ENCODE data around the gene MRPS26. TPM values are rescaled to one million over a fixed set of nuclear protein-coding genes. Genes with fewer than 3 reads are reported as not detected.

The MRPS26 gene
- total RNA-seq, 2 donors from 2014 or later: 28.0 to 29.0 TPM

- 6 to 30% methylated on average over 13 to 72 of the region's 81 CpGs for WGBS, 2 donors
- H3K9me3 ChIP-seq: no peaks in the 10 kb centered on the region
- peaks cover 0 to 11% of the 10 kb centered on the region in 2 donors for H3K27me3 ChIP-seq
- no peak for ATAC-seq
- H3K4me1 ChIP-seq: peaks cover 9% of the 10 kb centered on the region
- H3K4me3 ChIP-seq: no peak overlapping the region
- no peak for TF ChIP-seq CTCF (IDR thresholded peaks at IDR 0.05)
- TF ChIP-seq POLR2A (IDR thresholded peaks at IDR 0.05): no peak
- no peak for DNase-seq
- no peaks in the 10 kb centered on the region for H3K36me3 ChIP-seq (replicated peaks in 1 of 2; ENCODE audit: insufficient read depth in 1 of 2, low read depth in 2 of 2)
- H3K27ac ChIP-seq: no peak overlapping the region
- intact Hi-C loops (cut with DNase I): no loop called here
Measured at GRCh38 chr20:3092611-3093379, 46.9 kb downstream of the MRPS26 start.

GRCh38 chr20:3093861-3094361 lies 48.1 kb downstream of the MRPS26 start:
- DNase-seq: no peak
- no peak overlapping the region for H3K27ac ChIP-seq
- TF ChIP-seq POLR2A (IDR thresholded peaks at IDR 0.05) (no peak), CTCF (IDR thresholded peaks at IDR 0.05) (no peak)
- H3K9me3 ChIP-seq: no peaks in the 10 kb centered on the region
- H3K36me3 ChIP-seq (replicated peaks in 1 of 2; ENCODE audit: insufficient read depth in 1 of 2, low read depth in 2 of 2): no peaks in the 10 kb centered on the region
- H3K4me1 ChIP-seq: peaks cover 9% of the 10 kb centered on the region
- no peak overlapping the region for H3K4me3 ChIP-seq
- no peak for ATAC-seq
- 46 to 61% methylated on average over 5 to 10 of the region's 10 CpGs for WGBS, 2 donors
- peaks cover 0 to 11% of the 10 kb centered on the region in 2 donors for H3K27me3 ChIP-seq
- intact Hi-C loops (cut with DNase I): no loop called here

- intact Hi-C loops (cut with DNase I): no loop called here
- Histone ChIP-seq H3K27me3 (peaks cover 0 to 11% of the 10 kb centered on the region in 2 donors), H3K27ac (no peak overlapping the region), H3K36me3 (replicated peaks in 1 of 2; ENCODE audit: insufficient read depth in 1 of 2, low read depth in 2 of 2) (no peaks in the 10 kb centered on the region), H3K4me1 (peaks cover 9% of the 10 kb centered on the region), H3K4me3 (no peak overlapping the region), H3K9me3 (no peaks in the 10 kb centered on the region)
- WGBS, 2 donors: 79 to 80% methylated on average over 5 to 13 of the region's 13 CpGs
- ATAC-seq (no peak), DNase-seq (no peak)
- TF ChIP-seq CTCF (IDR thresholded peaks at IDR 0.05) (no peak), POLR2A (IDR thresholded peaks at IDR 0.05) (no peak)
Measured at GRCh38 chr20:3094848-3095629, 49.2 kb downstream of the MRPS26 start.

Other genes starting within 250 kb of the MRPS26 start
- 1 to 10 TPM; 2.3 to 4.9 TPM for gene CPXM1, start 245.4 kb upstream of the MRPS26 start, total RNA-seq
- gene C20orf141, start 231.1 kb upstream of the MRPS26 start, total RNA-seq: not detected
- not detected for gene TMEM239, start 229.7 kb upstream of the MRPS26 start, total RNA-seq
- gene PCED1A, start 205.4 kb upstream of the MRPS26 start, total RNA-seq: 10 to 100 TPM; 26.5 to 48.1 TPM
- 10 to 100 TPM; 21.3 to 25.4 TPM for gene VPS16, start 205.3 kb upstream of the MRPS26 start, total RNA-seq
- gene PTPRA, start 172.6 kb upstream of the MRPS26 start, total RNA-seq: 10 to 100 TPM; 22.3 to 24.1 TPM
- gene GNRH2, start 2.4 kb upstream of the MRPS26 start, total RNA-seq: not detected
- gene OXT, start 25.6 kb downstream of the MRPS26 start, total RNA-seq: not detected
- not detected for gene AVP, start 38.7 kb downstream of the MRPS26 start, total RNA-seq
- 1 to 10 TPM; 7.0 to 7.3 TPM for gene FASTKD5, start 113.8 kb downstream of the MRPS26 start, total RNA-seq
- 1 to 10 TPM; 3.9 to 4.9 TPM for gene UBOX5, start 113.8 kb downstream of the MRPS26 start, total RNA-seq
- gene LZTS3, start 127.5 kb downstream of the MRPS26 start, total RNA-seq: 10 to 100 TPM; 38.4 to 72.2 TPM
- gene DDRGK1, start 158.6 kb downstream of the MRPS26 start, total RNA-seq: 10 to 100 TPM; 64.3 to 82.8 TPM
- 10 to 100 TPM; 31.4 to 36.3 TPM for gene ITPA, start 163.4 kb downstream of the MRPS26 start, total RNA-seq
- gene SLC4A11, start 193.1 kb downstream of the MRPS26 start, total RNA-seq: under 1 TPM in 1 of 2 donors, not detected in 1; 0.52 TPM